ENCODE results near the gene FNBP1L. TPM values are rescaled to one million over a fixed set of nuclear protein-coding genes. Genes with fewer than 3 reads are reported as not detected.

FNBP1L gene
- total and polyA plus RNA-seq, 10 of the 15 experiments (the other 5 are each of a cell fraction or from before 2014, with no cell fraction given), result 0.02 to 0.12 (median 0.07) TPM; not detected in 4

GRCh38 chr1:93503816-93504215 is 55.9 kb downstream of the FNBP1L start (continued):
- no peak for TF ChIP-seq MTA3 (IDR thresholded peaks at IDR 0.05; ENCODE audit: borderline replicate concordance, low read length)

GRCh38 chr1:93504247-93505033 is 56.5 kb downstream of the FNBP1L start:
- H3K9ac ChIP-seq (ENCODE audit: control insufficient read depth, insufficient read depth, low read length), result no peak overlapping the region
- 38% methylated on average over 8 of the region's 8 CpGs for whole genome bisulfite sequencing (ENCODE audit: insufficient coverage, insufficient replicate concordance, low lambda C conversion rate, missing lambda C conversion rate)
- RAD21 ChIA-PET (ENCODE audit: unreplicated experiment), result no interaction called here
- SMC1A ChIA-PET (ENCODE audit: uncharacterized antibody, unreplicated experiment), result no interaction called here
- CTCF ChIA-PET, result no interaction called here
- intact Hi-C loops (cut with micrococcal nuclease; ENCODE audit: unreplicated experiment), result no loop called here
- no peak overlapping the region for H2AFZ ChIP-seq (ENCODE audit: control insufficient read depth, low read depth, low read length)
- H3K27ac ChIP-seq (ENCODE audit: control insufficient read depth, insufficient read depth), result no peak overlapping the region
- POLR2A ChIA-PET, result no interaction called here
- H3K9me3 ChIP-seq (replicated peaks; ENCODE audit: control insufficient read depth, insufficient read depth, low read length), result no peaks in the 10 kb centered on the region
- ATAC-seq, result no peak
- FAIRE-seq, result no peak
- in situ Hi-C loops (cut with MboI), result no loop called here
- no peak overlapping the region for H3K4me3 ChIP-seq
- no peaks in the 10 kb centered on the region for H3K36me3 ChIP-seq (ENCODE audit: control insufficient read depth in 2 of 2, insufficient read depth in 2 of 2, low read length in 1 of 2)
- DNase-seq (ENCODE audit: low read depth, low spot score), result no peak
- H3K27me3 ChIP-seq (replicated peaks in 1 of 2; ENCODE audit: control insufficient read depth in 2 of 2, insufficient read depth in 2 of 2, low read length in 1 of 2), result no peaks in the 10 kb centered on the region; a peak in 1 of 4 replicates
- no TSS peak for BruUV-seq (replicated peaks)
- H3K79me2 ChIP-seq (ENCODE audit: control insufficient read depth, insufficient read depth, low read length), result no peaks in the 10 kb centered on the region
- H3K4me2 ChIP-seq (ENCODE audit: control insufficient read depth, insufficient read depth), result no peak overlapping the region
- no peaks in the 10 kb centered on the region for H4K20me1 ChIP-seq (ENCODE audit: control insufficient read depth, insufficient read depth)
- no peaks in the 10 kb centered on the region for H3K4me1 ChIP-seq (ENCODE audit: control insufficient read depth, insufficient read depth, low read length)
- TF ChIP-seq TCF7 (IDR thresholded peaks at IDR 0.05; ENCODE audit: borderline replicate concordance) (no peak), CHD1 (IDR thresholded peaks at IDR 0.05; ENCODE audit: low read depth, low read length) (no peak), USF1 (IDR thresholded peaks at IDR 0.05; ENCODE audit: borderline replicate concordance, extremely low read length, insufficient read depth, low read depth, low read length) (no peak), RELB (IDR thresholded peaks at IDR 0.05; ENCODE audit: low read depth) (no peak), EED (IDR thresholded peaks at IDR 0.05; ENCODE audit: low read depth) (no peak), ELK1 (IDR thresholded peaks at IDR 0.05; ENCODE audit: low read depth, low read length) (no peak), PRDM15 (CRISPR knock-in tag; IDR thresholded peaks at IDR 0.05) (no peak), RBBP5 (conservative IDR thresholded peaks at IDR 0.05) (no peak), ZNF274 (IDR thresholded peaks at IDR 0.05; ENCODE audit: insufficient read depth, insufficient read length) (no peak), BCL11A (IDR thresholded peaks at IDR 0.05; ENCODE audit: low read depth, low read length) (no peak), MAX (IDR thresholded peaks at IDR 0.05; ENCODE audit: low read depth, low read length) (no peak), HDAC2 (IDR thresholded peaks at IDR 0.05) (no peak)

All from GM12878 (cell line).